Activated CD4-positive, alpha-beta T cell treated with anti-CD3 and anti-CD28 coated beads, Interleukin-2, amount 50 U/mL, for 16 hours (primary cell): ENCODE data around the gene VEZT.
A peak's percentile ranks its signal among the peaks of the same experiment; 100 is the strongest.
"Not testable (repeated sequence)": the region's sequence is repeated elsewhere in the genome, so short reads cannot be mapped to it uniquely, and the experiment has no call there.

ENCODE experiments used
- DNase-seq: peaks from one replicate; pipeline ENCODE4 v3.0.0-alpha.2; 2020

The VEZT gene, protein sequence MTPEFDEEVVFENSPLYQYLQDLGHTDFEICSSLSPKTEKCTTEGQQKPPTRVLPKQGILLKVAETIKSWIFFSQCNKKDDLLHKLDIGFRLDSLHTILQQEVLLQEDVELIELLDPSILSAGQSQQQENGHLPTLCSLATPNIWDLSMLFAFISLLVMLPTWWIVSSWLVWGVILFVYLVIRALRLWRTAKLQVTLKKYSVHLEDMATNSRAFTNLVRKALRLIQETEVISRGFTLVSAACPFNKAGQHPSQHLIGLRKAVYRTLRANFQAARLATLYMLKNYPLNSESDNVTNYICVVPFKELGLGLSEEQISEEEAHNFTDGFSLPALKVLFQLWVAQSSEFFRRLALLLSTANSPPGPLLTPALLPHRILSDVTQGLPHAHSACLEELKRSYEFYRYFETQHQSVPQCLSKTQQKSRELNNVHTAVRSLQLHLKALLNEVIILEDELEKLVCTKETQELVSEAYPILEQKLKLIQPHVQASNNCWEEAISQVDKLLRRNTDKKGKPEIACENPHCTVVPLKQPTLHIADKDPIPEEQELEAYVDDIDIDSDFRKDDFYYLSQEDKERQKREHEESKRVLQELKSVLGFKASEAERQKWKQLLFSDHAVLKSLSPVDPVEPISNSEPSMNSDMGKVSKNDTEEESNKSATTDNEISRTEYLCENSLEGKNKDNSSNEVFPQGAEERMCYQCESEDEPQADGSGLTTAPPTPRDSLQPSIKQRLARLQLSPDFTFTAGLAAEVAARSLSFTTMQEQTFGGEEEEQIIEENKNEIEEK

DNA sequence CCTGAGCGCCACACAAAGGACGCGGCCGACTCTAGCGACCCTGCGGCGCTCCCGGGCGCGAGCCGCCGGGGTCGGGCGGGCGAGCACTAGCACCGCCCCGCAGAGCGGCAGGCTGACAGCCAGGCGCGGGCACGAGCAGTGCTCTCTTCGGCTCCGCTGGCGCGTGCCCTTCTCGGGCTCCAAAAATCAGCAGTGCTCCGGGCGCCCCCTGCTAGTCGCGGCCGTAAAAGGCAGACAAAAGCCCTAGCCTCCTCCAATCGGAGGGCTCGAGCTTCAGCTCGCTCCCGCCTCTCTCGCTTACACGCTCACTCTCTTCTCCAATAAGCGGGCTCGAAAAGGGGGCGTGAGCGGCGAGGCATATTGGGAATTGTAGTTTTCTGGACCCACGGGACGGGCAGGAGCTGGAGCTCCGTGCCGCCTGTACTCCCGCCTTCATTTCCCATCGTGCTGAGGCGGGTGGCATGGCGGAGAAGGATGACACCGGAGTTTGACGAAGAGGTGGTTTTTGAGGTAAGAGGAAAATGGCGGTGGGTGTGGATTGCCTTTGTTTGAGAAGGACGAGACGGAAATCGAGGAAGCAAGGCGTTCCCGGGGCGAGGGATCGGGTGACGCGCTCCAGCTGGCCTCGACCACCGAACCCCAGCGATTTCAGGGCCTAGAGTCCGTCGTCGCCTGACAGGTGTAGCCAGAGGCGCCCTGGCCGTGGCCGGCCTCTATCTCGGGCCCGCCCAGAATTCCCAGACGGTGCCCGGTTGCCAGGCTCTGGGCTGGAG, at the start of gene VEZT, which contains the start of gene FGD6:
TSS of gene VEZT (plus strand) at position 431 of the 773 bp plus-strand sequence. CDS start at position 475, 44 bp downstream.
TSS of gene FGD6 (minus strand) at position 91 of the 773 bp plus-strand sequence. CDS start 227 bp downstream, outside the sequence.
- peak; percentile 99 for DNase-seq

GRCh38 chr12:95168746-95169145, 48.9 kb upstream of the VEZT start:
- no peak for DNase-seq

DNA sequence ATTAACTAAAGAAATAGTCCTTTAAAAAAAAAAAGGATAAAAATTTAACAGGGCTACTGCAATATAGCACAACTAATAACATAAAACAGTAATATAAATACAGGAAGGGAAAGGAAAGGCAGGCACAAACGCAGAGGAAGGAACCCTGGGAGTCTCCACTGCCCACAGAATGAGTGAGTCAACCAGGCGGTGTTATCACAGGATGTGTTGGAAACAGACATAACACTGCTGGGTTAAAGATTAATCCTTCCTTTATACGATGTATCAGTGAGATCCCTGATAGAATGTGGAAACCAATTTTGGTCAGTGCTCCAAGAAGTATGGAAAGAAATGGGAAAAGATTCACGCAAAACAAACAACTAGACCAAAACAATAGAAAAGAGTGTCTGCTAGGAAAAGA, 48.2 kb upstream of the VEZT start:
- DNase-seq: no peak

GRCh38 chr12:95173392-95174251, 44.0 kb upstream of the VEZT start:
- DNase-seq: no peak

GRCh38 chr12:95177201-95177768, 40.3 kb upstream of the VEZT start:
- no peak for DNase-seq

GRCh38 chr12:95178136-95178535, 39.5 kb upstream of the VEZT start:
- DNase-seq: no peak

- DNase-seq: no peak
Observed at GRCh38 chr12:95179011-95179410, 38.6 kb upstream of the VEZT start.

DNA sequence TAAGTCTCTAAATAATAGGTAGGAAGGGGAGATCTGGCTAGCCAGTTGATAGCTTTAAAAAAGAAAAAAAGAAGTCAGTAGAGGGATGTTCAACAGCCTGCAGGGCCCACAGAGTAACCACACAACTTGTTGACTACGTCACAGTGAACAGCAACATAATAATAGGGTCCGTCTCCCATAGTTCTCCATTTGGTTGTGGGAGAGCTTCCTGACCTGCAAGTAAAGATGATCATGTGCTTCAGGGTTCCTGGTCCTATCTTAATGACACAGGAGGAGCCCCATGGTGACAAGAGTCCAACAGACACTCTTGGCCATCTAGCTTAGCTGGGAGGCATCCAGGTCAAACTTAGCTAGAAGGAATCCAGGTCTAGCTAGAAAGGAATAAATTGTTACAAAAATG, 36.5 kb upstream of the VEZT start:
- DNase-seq: no peak

DNA sequence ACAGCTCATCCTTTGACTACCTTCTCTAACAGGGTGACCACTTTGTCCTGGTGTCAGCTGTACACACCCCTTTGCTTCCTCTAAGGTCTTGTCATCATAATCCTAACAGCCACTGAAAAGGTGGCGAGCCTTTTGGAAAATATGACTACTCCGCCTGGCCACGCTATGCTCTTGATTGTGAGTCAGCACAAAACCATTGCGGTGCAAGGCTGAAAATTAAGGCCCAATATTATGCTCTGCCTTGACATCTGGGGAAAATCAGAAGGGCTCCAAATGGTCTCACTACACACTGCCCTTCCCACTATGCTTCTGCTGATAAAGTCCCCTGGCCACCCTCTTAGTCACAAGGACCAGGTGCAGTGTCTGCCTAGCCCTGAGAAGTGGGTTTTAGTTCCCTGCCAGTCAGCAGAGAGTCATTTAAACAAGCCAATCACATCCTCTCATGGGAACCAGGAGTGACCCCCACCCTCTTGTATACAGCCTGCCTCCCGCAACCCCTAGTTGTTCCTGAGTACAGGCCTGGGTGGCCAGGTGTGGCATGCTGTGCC, 34.7 kb upstream of the VEZT start:
- DNase-seq: peak; percentile 70

DNA sequence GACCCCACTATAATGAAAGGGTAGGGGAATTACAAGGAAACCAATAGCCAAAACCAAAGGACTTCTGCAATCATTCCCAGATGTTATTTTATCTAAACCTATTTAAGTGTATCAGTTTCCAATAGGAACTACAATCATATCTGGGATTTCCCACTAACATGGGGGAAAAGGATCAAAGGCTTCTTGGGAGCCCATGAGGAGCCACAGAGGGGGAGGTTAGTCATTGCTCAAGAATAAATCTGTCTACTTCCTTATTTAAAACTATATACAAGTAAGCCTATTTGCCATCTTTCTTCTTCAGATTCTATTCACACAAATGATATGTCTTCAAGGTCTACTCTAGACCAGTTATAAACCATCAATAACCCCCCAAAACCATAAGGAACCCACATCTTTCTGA, 33.5 kb upstream of the VEZT start:
- DNase-seq: no peak

- DNase-seq: no peak
Observed at GRCh38 chr12:95185072-95185471, 32.5 kb upstream of the VEZT start.

GRCh38 chr12:95185854-95186253, 31.8 kb upstream of the VEZT start:
- DNase-seq: no peak

DNA sequence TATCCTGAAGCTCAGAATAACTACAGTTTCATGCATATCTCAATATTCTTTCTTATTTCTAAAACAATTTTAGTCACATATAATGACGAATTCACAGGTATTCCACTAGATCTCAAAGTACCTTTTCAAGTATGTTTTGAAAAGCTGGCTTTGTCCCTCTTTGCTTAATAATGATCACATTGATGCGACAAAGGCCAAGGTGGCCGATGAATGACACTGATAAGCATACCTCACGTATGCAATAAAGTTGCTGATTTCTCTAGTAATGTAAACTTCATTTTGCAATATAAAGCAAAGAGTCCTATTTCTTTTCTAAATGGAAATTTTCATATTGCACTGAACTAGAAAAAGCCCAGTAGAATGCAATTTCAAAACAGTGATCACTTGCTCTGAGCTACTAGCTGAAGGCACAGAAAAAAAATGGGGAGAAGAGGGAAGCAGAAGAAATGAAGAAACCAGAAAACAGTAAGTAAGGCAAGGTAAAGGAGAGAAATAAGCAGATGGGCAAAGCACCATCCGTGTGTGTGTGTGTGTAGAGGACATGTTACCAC, 29.7 kb upstream of the VEZT start:
- no peak for DNase-seq

- DNase-seq: no peak
Observed at GRCh38 chr12:95191060-95191696, 26.4 kb upstream of the VEZT start.

GRCh38 chr12:95192271-95192670, 25.3 kb upstream of the VEZT start:
- no peak for DNase-seq

GRCh38 chr12:95193139-95193538, 24.5 kb upstream of the VEZT start:
- DNase-seq: no peak

DNA sequence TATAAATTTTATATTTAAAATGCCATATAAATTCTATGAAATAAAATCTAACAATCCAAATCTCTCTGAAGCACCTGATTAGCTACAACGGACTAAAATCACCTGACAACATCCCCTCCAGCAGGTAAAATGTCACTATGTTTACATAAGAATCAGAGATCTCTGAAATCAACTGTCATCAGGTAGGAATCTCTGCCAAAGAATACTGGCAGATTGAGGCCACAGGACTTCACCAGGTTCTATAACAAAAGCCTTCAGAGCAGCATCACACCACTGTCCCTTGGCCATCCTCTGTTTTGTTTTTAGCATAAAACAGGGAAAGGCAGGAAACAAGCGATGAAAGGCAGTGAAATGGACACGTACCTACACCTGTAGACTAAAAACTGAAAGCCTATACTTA, 22.5 kb upstream of the VEZT start:
- no peak for DNase-seq

GRCh38 chr12:95196875-95197569, 20.6 kb upstream of the VEZT start:
- not testable (repeated sequence) for DNase-seq

DNA sequence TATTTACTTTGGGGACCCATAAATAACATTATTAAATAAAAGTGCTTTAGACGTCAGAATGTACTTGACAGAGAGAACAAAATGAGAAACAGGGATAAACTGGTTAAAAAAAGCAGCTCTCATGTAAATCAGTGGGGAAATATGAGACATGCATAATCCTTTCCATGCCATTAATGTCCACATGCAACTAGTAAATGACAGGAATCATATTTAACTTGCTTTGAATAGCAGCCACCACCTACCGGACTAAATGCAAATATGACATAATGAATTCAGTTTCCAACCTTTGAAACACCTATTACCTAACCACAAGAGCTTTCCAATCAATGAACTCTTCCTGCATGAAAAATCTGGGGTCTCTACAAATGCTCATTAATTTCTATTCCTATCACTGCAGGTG, 20.0 kb upstream of the VEZT start:
- no peak for DNase-seq

- DNase-seq: no peak
Observed at GRCh38 chr12:95198914-95199313, 18.7 kb upstream of the VEZT start.
